Activated T-cell treated with anti-CD3 and anti-CD28 coated beads for 4 hours (primary cell): ENCODE results near the gene CIDEB.
"Not testable (repeated sequence)": the region's sequence is repeated elsewhere in the genome, so short reads cannot be mapped to it uniquely, and the experiment has no call there.

Experiments
- DNase-seq: peaks from one replicate; pipeline ENCODE4 v3.0.0-alpha.2; 2020

Gene CIDEB

GRCh38 chr14:24331731-24332267 lies 24.0 kb upstream of the CIDEB start:
- no peak for DNase-seq

DNA sequence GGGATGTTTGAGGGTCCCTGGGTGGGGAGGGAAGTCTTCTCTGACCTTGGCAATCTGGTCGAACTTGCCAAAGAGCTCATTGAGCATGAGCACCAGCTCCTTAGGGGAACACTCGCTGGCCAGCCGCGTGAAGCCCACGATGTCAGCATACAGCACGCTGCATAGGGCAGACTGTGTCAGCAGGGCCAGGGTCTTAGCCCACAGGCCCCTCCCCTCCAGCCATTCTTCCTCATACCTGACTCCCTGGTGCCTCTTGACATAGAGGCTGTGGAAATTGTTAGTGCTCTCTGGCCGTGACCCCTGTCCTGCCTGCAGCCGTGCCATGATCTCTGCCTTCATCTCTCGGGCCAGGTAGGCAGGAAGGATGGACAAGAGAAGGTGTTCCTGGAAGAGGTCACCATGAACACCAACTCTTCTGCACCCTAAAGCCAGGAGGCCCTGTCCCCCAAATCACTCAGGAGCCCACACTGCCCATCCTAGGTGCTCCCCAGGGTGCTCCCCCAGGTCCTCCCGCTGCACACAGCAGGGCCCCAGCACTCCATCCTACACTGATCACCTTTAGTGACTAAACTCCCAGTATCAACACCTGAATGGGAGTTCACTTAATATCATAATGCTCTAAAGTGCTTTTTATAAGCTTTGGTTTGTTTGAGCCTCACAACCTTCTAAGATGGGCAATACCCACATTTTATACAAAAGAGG lies 23.3 kb upstream of the CIDEB start:
- DNase-seq = no peak

DNA sequence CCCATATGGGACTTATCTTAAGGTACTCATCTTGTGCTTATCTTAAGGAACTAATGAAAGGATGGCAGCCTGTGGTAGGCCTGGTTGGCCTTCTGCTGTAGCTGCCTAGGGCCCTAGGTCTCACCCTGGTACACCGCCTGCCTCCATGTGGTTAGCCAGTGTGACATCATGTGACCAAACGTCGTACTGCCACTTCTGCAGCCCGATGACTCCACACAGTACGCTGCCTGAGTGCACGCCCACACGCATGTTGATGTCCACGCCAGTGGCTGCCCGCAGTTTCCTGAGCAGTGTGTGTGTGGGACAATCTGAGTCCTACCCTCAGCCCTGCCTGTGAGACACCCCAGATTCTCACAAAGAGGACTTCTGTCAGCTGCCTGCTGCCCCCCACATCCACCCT lies 22.0 kb upstream of the CIDEB start:
- peak; percentile 24 for DNase-seq

GRCh38 chr14:24329073-24329663 lies 21.4 kb upstream of the CIDEB start:
- no peak for DNase-seq

GRCh38 chr14:24327914-24328313 lies 20.1 kb upstream of the CIDEB start:
- not testable (repeated sequence) for DNase-seq

DNA sequence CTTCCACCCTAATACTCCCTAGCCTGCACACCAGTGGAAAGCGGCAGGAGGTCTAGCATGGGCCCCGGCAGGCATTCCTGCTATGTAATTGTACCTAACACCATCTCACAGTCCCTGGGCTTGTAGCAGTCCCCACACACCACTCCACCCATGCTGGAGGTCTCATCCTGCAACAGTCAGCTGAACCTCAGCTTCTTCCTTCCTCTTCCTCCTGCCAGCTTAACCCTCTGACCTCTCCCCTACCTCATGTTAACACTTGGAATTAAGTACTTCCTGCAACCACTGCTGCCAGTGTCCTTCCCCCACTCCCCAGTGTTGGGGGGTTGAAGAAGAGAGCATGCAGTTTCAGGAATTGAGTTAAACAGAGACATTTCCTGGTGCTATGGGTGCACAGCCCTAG lies 19.5 kb upstream of the CIDEB start:
- no peak for DNase-seq

GRCh38 chr14:24325963-24326362 lies 18.2 kb upstream of the CIDEB start:
- DNase-seq = no peak

- DNase-seq = no peak
Measured at GRCh38 chr14:24325041-24325530, 17.3 kb upstream of the CIDEB start.

DNA sequence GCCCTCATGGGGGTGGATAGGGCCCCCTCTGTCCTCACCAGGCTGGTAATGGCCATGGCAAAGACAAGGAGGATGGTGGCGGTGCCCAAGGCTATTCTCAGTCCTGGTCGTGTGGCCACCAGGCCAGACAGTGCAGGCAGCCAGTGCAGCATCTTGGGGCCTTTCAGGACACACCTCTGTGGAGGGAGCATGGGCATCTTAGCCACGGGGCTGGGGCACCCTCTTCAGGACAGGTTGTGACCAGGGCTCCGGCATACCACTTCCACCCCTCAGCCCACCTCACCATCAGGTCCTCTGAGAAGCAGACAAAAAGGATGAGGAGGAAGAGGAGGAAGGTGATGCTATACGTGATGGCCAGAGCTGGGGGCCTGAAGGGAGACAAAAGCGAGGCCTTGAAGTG lies 16.2 kb upstream of the CIDEB start:
- no peak for DNase-seq

DNA sequence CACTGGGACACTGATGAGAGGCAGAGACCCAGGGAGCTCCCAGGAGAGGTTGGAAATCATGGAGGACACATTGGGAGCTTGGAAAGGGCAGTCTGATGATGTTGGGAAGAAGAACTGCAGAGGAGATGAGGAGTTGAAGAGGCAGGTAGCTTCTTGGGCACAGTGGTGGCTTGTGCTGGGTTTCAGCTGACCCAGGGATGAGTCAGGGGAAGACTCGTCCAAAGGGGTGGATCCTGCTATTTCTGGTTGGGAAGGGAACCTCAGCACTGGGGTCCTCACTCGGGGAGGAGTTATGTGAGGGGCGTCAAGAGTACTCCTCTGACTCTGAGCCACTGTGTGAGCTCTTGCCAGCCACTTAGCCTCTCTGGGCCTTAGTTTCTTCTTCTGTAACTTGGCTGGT lies 15.6 kb upstream of the CIDEB start:
- no peak for DNase-seq

GRCh38 chr14:24322672-24323071 lies 14.9 kb upstream of the CIDEB start:
- no peak for DNase-seq

GRCh38 chr14:24321212-24321975 lies 13.6 kb upstream of the CIDEB start:
- DNase-seq = no peak

DNA sequence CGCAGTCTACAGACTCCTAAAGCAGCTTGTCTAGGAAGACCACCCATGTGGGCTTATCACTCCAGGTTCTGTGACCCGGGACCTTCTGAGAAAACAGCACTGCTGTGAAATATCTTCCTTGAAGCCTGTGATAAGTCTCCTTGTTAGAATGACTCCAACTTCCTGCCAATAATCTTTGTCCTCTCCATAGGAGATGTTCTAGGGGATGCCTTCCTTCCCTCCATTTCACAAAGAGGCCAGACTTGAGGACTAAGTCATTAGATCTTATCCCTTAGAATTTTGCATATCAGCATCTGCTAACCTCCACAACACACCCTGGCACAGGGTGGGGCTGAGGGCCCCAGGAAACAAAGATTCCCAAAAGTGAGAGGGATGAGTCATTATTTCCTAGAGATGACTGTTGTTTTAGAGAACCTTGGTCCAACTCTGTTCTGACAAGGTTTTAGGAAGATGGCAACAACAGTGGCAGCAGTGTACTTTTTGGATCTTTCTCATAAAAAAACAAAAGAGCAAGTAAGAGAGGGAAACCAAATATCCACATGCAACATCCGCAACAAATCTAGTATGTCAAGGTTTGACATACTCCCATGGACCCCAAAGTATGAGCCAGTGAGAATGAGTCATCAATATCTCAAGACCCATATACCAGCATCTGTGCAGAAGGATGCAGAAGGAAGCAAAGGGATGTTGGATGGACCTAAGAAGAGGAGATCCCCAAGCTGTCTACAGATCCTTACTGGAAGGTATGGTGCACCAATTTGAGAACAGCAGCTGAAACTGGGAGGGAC lies 9.6 kb upstream of the CIDEB start:
- DNase-seq = no peak

DNA sequence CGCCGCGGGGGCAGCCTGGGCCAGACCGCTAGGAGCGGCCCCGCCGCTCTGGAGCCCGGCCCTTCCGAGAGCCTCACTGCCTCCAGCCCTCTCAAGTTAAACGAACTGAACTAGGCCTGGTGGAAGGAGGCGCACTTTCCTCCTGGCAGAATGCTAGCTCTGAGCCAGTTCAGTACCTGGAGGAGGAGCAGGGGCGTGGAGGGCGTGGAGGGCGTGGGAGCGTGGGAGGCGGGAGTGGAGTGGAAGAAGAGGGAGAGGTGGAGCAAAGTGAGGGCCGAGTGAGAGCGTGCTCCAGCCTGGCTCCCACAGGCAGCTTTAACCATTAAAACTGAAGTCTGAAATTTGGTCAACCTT lies 8.8 kb upstream of the CIDEB start:
- no peak for DNase-seq

- DNase-seq = no peak
Measured at GRCh38 chr14:24315807-24316596, 8.2 kb upstream of the CIDEB start.

DNA sequence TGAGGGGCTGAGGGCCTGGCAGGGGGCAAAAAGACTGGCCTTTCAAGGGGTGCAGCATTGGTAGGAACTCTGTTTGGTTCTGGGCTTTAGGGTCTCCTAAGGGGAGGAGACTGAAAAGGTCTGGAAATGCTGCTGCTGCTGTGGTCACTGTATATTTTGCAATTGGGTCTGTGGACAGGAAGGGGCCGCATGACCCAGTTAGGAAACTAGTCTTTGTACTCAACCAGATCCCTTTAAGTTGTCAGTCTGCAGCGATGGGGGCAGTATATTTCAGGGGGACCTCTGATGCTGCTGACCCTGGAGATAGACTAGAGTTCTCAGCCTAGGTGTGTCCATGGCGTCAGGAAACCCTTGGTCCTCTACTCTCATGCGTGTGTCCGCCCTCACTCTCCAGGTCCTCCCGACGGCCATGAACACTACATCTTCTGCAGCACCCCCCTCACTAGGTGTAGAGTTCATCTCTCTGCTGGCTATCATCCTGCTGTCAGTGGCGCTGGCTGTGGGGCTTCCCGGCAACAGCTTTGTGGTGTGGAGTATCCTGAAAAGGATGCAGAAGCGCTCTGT lies 7.5 kb upstream of the CIDEB start:
- no peak for DNase-seq

DNA sequence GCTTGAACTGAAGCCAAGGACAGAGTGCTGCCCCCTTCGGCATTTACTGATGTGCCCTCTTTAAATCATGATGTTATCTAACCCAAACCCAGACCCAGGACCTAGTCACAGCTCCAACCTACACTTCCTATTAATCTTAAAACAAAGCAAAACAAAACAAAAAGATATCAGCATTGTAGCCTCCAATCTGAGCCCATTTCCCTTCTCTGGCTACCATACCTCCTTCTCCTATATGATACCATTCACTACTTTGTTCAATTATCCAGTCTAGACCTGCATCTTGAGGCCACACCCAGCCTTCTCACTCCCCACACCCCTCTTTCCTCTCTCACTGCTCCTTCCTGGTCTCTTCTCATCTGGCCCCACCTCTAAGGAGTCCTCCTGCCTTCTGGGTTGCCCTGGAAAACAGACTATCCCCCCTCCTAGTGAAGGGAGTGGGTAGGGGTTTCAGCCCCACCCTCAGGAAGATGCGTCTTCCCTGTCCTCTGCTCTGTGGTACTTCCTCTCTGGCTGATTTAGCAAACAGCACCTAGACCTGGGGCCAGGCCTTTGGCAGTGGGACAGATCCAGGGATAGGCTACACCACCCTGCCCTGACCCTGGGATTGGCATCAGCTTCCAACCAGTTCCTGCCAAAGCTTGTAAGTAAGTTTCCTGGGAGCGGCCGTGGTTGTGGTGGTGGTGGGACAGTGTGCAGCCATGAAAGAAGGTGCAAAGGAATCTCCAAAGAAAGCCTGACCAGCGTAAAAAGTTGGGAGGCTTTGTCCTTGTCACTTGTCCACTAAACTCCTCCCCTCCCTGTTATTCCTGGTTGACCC lies 6.8 kb upstream of the CIDEB start:
- DNase-seq = no peak

- no peak for DNase-seq
Measured at GRCh38 chr14:24313913-24314312, 6.1 kb upstream of the CIDEB start.

DNA sequence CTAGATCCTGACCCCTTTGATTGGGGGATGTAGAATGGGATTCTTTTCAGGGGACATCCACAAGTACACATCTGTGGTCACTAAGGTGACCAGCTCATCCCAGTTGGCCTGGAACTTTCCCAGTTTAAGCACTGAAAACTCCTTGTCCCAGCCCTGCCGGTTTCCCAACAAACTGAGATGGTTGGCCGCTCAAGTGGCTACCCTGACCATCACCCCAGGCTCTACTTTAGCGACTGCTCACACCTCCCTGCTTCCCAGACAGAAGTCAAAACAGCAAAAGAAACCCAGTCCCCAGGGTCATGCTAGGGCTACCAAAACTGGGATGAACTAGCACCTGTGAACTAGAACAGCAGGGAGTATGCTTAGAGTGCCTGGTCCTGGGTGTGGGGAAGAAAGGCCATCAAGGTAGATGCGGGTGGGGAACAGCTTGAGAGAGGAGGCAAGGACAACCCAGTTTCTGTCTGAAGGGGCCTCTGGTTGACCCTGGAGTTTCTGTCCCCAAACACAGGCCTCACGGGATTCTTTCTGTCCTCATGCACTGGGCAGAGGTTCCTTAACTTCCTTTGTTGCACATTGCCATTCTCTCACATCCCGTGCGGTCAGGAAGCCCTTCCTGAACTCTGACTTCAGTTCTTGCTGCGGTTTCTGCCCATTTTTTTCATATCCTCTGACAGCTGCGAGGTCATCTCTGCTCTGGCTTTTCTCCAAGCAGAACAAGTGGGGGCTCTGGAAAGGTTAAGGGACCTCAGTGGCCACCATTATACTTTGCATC lies 5.1 kb upstream of the CIDEB start:
- DNase-seq = no peak
